SK-N-MC (cell line): ENCODE measurements around the gene SUN1.

ENCODE experiments used
- EZH2 ChIP-seq: fragments of 200-600 bp; sonication (generic); IDR thresholded peaks from one replicate; pipeline ENCODE4 v1.6.1; 2017; ENCODE audit warnings: antibody characterized with exemption
- POLR2AphosphoS5 ChIP-seq: IDR thresholded peaks from 2 replicates; pipeline ENCODE4 v1.6.1; 2012; ENCODE audit warnings: mild to moderate bottlenecking, low read depth, low read length, borderline replicate concordance

DNA sequence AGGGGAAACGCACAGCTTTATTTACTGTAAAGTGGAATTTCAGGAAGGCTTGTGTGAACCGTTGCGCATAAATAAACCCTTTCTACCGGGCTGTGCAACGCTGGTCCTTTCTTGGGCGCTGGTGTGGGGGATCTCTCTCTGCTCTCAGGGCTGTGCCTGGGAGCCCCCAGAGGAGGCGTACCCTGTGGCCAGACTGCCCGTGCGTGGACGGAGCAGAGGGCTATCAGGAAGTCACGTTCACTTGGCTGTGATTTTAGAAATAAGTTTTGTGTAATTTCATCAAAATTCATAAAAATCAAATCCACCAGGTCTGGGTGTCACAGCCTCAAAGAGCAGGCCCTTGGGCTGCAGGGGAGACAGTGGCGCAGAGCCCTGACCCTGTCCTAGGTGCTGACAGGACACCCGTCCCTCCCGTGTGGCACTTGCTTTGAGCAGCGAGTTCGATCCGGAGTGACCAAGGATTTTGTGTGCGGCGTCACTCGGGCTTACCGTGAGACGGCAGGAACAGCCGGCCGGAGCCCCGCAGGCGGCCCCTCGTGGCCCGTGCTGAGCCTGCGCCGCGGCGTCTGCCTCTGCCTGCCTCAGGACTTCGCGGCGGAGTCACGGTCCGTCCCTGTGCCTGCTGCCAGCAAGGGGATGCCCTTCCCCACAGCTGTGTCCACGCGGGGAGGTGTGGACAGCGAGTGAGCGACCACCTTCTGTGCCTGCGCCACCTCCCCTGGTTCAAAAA lies 64.2 kb downstream of the SUN1 start:
- TF ChIP-seq POLR2AphosphoS5 (no peak), EZH2 (no peak)
